GM12891 (cell line): ENCODE data around the gene ERMP1.

Experiments
- POLR2A ChIP-seq: IDR thresholded peaks from 2 replicates; pipeline ENCODE4 v1.6.1; 2011; ENCODE audit warnings: low read depth, low read length, control low read depth
- POLR2AphosphoS5 ChIP-seq: IDR thresholded peaks from 2 replicates; pipeline ENCODE4 v1.6.1; 2011; ENCODE audit warnings: low read depth, low read length, control low read depth
- POU2F2 ChIP-seq: IDR thresholded peaks from 2 replicates; pipeline ENCODE4 v1.6.1; 2011; ENCODE audit warnings: low read depth, mild to moderate bottlenecking, control low read depth, low read length, moderate library complexity
- TAF1 ChIP-seq: IDR thresholded peaks from 2 replicates; pipeline ENCODE4 v1.6.1; 2011; ENCODE audit warnings: low read depth, low read length, control low read depth

DNA sequence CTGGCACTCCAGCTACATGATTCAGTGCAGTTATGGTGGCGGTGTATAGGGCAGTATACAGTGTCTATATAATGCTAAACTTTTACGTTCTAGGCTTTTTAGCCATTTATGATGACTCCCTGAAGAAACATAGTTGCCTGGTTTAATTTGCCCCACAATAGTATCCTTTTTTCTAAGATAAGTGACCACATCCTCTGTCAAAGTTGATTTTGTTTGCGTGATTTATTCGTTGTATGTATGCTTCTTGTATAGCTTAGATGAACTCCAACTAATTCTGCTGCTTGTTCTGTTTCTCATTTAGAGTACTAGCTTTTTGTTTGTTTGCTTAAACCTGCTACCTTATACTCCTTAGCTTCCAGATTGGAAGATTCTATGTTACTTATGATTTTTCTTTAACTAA is 83.6 kb downstream of the ERMP1 start:
- TF ChIP-seq TAF1, result no peak
- TF ChIP-seq POLR2AphosphoS5, result no peak
- no peak for TF ChIP-seq POLR2A
- no peak for TF ChIP-seq POU2F2
